Measurements from ENCODE around the gene FGD3. TPM values are rescaled to one million over a fixed set of nuclear protein-coding genes. Genes with fewer than 3 reads are reported as not detected.

Gene FGD3
- total and polyA plus RNA-seq, 2 of the 8 experiments (the other 6 are each of a cell fraction or from before 2014, with no cell fraction given) = 1.4 to 1.9 TPM

DNA sequence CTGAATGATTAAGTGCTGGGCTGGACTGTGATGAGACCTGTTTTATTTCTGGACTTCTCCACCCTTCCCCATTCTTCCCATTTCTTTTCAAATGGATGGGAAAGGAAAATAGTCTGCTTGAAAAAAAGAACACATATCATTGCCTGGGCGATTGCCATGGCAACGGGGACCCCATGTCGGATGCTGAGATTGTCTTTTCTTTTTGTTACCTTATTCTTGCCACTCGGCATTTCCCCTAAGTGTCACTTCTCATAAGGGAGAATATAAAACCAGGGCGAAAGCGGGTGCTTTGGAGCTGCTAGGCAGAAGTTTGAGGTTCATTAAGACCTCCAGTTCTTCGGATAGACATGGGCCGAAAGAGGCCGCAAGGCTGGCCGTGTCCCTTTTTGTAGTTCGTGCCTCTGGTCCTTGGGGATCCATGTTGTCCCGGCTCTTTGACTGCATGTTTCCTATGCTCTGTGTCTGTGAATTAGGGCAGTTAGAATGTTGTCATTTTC is 763 bp downstream of the FGD3 start:
- no peak for FAIRE-seq
- POLR2A ChIA-PET (ENCODE audit: partially characterized antibody) = no interaction called here
- Histone ChIP-seq H3K56ac (replicated peaks; ENCODE audit: insufficient read length, low read depth, low read length) (no peak overlapping the region), H3K18ac (ENCODE audit: extremely low read depth, low read length) (peak overlapping the region; percentile 80; the same call in 1 of the 2 replicates), H2BK15ac (ENCODE audit: low read length) (no peak overlapping the region), H4K8ac (ENCODE audit: extremely low read depth, insufficient read depth, low read length) (no peak overlapping the region), H3K4me2 (ENCODE audit: insufficient read depth in 1 of 2, low read depth in 2 of 2, low read length in 2 of 2) (peak overlapping the region; percentile 75 to 80), H4K91ac (replicated peaks; ENCODE audit: insufficient read length, low read length) (no peak overlapping the region), H3K9ac (replicated peaks in 1 of 4; ENCODE audit: extremely low read depth in 1 of 4, low read depth in 3 of 4, low read length in 3 of 4) (no peak overlapping the region), H2BK20ac (ENCODE audit: low read length) (no peak overlapping the region), H3K23me2 (ENCODE audit: low read depth, low read length) (peaks cover 10% of the 10 kb centered on the region; the same call in 1 of the 2 replicates), H3K4me1 (replicated peaks in 1 of 4; ENCODE audit: control insufficient read depth in 3 of 4, insufficient read depth in 4 of 4, low read length in 3 of 4) (peaks cover 0 to 7% (median 3%) of the 10 kb centered on the region in 4 experiments; a peak in 3 of 7 replicates), H3K14ac (ENCODE audit: insufficient read length) (no peak overlapping the region), H3K27ac (ENCODE audit: low read depth, low read length) (no peak overlapping the region), H3K4me3 (ENCODE audit: extremely low read depth in 1 of 4, insufficient read depth in 2 of 4, low read depth in 3 of 4, low read length in 4 of 4) (peak overlapping the region in 2 of 4 experiments; percentile 24 to 59; a peak in 3 of 8 replicates), H3K9me3 (ENCODE audit: insufficient read depth in 2 of 2, low read depth in 1 of 2, low read length in 1 of 2) (peaks cover 3% of the 10 kb centered on the region in 2 experiments; a peak in 2 of 4 replicates), H2AFZ (ENCODE audit: low read length) (no peak overlapping the region), H4K5ac (ENCODE audit: insufficient read length, low read depth, low read length) (no peak overlapping the region), H2AK5ac (ENCODE audit: low read depth, low read length) (no peak overlapping the region), H2BK120ac (replicated peaks; ENCODE audit: low read depth, low read length) (no peak overlapping the region), H2BK5ac (ENCODE audit: low read depth, low read length) (no peak overlapping the region), H2BK12ac (ENCODE audit: low read depth, low read length) (no peak overlapping the region), H3K23ac (ENCODE audit: insufficient read length) (no peak overlapping the region), H3K36me3 (ENCODE audit: control insufficient read depth in 2 of 4, insufficient read depth in 4 of 4, low read length in 3 of 4) (no peaks in the 10 kb centered on the region), H3K4ac (replicated peaks; ENCODE audit: insufficient read length, low read depth, low read length) (no peak overlapping the region), H3K79me1 (ENCODE audit: low read depth, low read length) (no peaks in the 10 kb centered on the region; the same call in 1 of the 2 replicates), H3K27me3 (replicated peaks in 1 of 4; ENCODE audit: control insufficient read depth in 3 of 4, extremely low read depth in 1 of 4, insufficient read depth in 3 of 4, low read length in 3 of 4) (peaks cover 0 to 5% (median 0%) of the 10 kb centered on the region in 4 experiments; a peak in 1 of 7 replicates), H3K79me2 (ENCODE audit: control insufficient read depth in 1 of 2, insufficient read depth in 2 of 2, low read length in 2 of 2) (no peaks in the 10 kb centered on the region), H4K20me1 (replicated peaks in 1 of 2; ENCODE audit: control insufficient read depth in 1 of 2, insufficient read depth in 2 of 2, low read length in 2 of 2) (peaks cover 0 to 2% of the 10 kb centered on the region in 2 experiments)
- DNase-seq (ENCODE audit: low read depth in 1 of 2, low spot score in 2 of 2) = no peak
- 88% methylated on average over 12 of the region's 12 CpGs; no CpG with 5 or more reads in 1 of the 2 experiments for WGBS, 2 experiments (ENCODE audit: extremely low coverage in 1 of 2, insufficient coverage in 1 of 2, insufficient read length in 1 of 2, insufficient replicate concordance in 2 of 2, low coverage in 1 of 2, low lambda C conversion rate in 2 of 2, missing lambda C conversion rate in 1 of 2)
- CTCF ChIA-PET (ENCODE audit: partially characterized antibody) = interaction anchor here (0.6 to 1.0 kb wide), 3 partner anchors 9 to 139 kb away, joined by 3 read pairs; no protein-coding TSS in a partner anchor
- no peak for TF ChIP-seq SIRT6 (IDR thresholded peaks at IDR 0.05; ENCODE audit: low read length)
- TF ChIP-seq, protein P1, sequence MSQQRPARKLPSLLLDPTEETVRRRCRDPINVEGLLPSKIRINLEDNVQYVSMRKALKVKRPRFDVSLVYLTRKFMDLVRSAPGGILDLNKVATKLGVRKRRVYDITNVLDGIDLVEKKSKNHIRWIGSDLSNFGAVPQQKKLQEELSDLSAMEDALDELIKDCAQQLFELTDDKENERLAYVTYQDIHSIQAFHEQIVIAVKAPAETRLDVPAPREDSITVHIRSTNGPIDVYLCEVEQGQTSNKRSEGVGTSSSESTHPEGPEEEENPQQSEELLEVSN (IDR thresholded peaks at IDR 0.05) = no peak
- TF ChIP-seq RXRA (IDR thresholded peaks at IDR 0.05; ENCODE audit: insufficient read depth, low read depth, low read length) = no peak
- TF ChIP-seq JUN (IDR thresholded peaks at IDR 0.05; ENCODE audit: low read depth, low read length) = no peak
- TF ChIP-seq BCL11A (IDR thresholded peaks at IDR 0.05; ENCODE audit: low read depth in 2 of 2, low read length in 2 of 2) = no peak
- TF ChIP-seq NANOG (IDR thresholded peaks at IDR 0.05; ENCODE audit: insufficient read depth, low read depth, low read length, poor library complexity, severe bottlenecking) = no peak
- no peak for TF ChIP-seq GABPA (IDR thresholded peaks at IDR 0.05; ENCODE audit: borderline replicate concordance, insufficient read depth, low read length)
- TF ChIP-seq POLR2AphosphoS5 (IDR thresholded peaks at IDR 0.05; ENCODE audit: low read depth, low read length) = no peak
- TF ChIP-seq RFX5 (IDR thresholded peaks at IDR 0.05; ENCODE audit: borderline replicate concordance, low read depth, low read length) = no peak
- TF ChIP-seq EGR1 (IDR thresholded peaks at IDR 0.05; ENCODE audit: borderline replicate concordance, low read depth, low read length) = no peak
- TF ChIP-seq CBX5 (IDR thresholded peaks at IDR 0.05; ENCODE audit: low read depth, low read length) = no peak
- TF ChIP-seq CHD2 (IDR thresholded peaks at IDR 0.05; ENCODE audit: low read length) = no peak
- TF ChIP-seq KDM5A (IDR thresholded peaks at IDR 0.05; ENCODE audit: low read length) = no peak

Data from H1 (cell line).